OCI-LY1 (cell line): ENCODE results near the gene IL4R.

Experiments used
- EZH2 ChIP-seq: fragments of 200-600 bp; sonication (generic), shearing (Covaris generic); IDR thresholded peaks from 2 replicates; pipeline ENCODE4 v1.8.0; 2017; ENCODE audit warnings: borderline replicate concordance, mixed run types, mild to moderate bottlenecking, antibody characterized with exemption, low read length, moderate library complexity, mixed read lengths
- TF ChIP-seq, protein P1 (sequence below): fragments of 200-600 bp; sonication (generic), shearing (Covaris generic); IDR thresholded peaks from 2 replicates; pipeline ENCODE4 v1.5.1; 2017; ENCODE audit warnings: mild to moderate bottlenecking, antibody characterized with exemption, low read length, moderate library complexity, mixed read lengths

DNA sequence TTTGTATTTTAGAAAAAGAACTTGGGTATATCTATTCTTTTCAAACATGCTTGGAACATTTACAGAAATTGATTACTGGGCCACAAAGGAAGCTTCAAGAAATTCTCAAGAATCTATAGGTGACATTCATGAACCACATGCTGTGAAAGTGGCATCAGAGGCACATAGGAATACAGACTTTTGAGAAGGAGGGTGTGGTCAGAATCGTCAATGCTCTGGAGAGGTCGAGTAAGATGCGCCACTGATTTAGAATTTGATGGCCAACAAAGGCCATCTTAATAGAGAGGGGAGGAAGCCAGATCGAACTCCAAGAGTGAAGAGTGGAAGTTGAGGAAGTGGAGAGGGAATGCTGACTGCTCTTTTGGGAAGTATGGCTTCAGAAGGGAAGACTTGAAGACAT lies 41.7 kb upstream of the IL4R start:
- TF ChIP-seq, protein P1, sequence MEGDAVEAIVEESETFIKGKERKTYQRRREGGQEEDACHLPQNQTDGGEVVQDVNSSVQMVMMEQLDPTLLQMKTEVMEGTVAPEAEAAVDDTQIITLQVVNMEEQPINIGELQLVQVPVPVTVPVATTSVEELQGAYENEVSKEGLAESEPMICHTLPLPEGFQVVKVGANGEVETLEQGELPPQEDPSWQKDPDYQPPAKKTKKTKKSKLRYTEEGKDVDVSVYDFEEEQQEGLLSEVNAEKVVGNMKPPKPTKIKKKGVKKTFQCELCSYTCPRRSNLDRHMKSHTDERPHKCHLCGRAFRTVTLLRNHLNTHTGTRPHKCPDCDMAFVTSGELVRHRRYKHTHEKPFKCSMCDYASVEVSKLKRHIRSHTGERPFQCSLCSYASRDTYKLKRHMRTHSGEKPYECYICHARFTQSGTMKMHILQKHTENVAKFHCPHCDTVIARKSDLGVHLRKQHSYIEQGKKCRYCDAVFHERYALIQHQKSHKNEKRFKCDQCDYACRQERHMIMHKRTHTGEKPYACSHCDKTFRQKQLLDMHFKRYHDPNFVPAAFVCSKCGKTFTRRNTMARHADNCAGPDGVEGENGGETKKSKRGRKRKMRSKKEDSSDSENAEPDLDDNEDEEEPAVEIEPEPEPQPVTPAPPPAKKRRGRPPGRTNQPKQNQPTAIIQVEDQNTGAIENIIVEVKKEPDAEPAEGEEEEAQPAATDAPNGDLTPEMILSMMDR, result no peak
- no peak for TF ChIP-seq EZH2
